Measurements from ENCODE around the gene OSBPL10.

The OSBPL10 gene

GRCh38 chr3:31648286-31648968 lies 332.6 kb downstream of the OSBPL10 start:
- no peak for DNase-seq

DNA sequence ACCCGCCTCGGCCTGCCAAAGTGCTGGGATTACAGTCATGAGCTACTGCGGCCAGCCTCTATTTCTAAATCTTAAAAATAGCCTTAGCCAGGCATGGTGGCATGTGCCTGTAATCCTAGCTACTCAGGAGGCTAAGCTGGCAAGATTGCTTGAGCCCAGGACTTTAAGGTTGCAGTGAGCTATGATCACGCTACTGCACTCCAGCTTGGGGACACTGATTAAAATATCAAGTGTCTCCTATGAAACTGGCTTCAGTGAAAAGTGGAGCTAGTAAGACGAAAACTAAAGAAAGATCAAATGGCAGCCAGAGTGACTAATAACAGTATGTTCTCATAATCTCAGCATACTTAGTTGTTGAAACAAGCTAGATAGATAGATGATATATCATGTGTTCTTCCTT lies 335.8 kb downstream of the OSBPL10 start:
- DNase-seq = no peak

DNA sequence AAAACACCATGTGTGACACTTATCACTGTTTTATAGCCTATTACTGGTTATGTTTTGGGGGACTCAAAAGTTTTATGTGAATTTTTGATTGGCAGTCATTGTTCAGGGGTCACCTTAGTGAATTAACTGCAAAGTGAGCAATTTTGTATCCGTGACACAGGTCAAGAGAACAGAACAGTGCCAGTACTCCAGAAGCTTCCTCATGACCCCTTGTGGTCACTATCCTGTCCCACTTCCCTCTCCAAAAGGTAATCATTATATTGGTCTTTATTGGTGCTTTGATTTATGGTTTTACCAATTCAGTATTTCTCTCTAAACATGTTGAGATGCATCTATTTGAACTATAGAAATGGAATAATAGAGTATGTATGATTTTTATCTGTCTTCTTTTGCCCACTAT lies 341.2 kb downstream of the OSBPL10 start:
- DNase-seq = no peak

GRCh38 chr3:31636694-31637442 lies 344.2 kb downstream of the OSBPL10 start:
- no peak for DNase-seq

DNA sequence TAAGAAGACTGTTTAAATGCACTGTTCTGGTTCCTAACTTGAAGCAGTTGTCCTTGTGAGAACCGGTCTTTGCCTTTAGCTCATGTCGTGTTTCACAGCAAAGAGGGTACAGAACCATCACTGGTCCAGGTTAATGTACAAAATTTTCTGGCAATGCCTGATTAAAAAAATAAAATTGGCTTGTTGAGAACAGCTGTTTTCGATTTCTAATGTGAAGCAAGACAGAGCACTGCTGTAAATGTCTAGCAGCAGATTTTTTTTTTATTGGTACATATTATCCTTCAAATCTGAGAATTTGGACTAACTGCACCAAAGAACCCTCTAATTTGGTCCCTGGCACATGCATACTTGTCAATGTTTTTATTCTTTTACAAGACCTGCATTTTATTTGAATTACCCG lies 345.0 kb downstream of the OSBPL10 start:
- no peak for DNase-seq

DNA sequence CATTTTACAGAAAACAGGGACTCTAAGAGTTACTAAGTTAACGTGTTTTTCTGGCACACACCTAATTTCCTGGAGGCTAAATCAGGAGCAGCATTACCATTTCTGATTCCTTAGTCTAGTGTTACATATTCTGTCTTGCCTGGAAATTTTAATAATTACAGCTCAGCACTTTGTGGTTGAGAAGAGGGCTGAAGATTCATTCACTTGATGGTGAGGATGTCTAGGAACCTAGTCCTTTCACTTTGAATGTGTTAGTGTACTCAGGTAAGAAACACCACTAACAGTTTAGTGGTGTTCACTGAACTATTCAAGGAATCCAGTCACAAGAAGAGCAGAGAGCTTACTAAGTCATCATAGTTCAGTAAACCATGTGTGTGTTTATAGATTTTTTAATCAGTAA lies 345.5 kb downstream of the OSBPL10 start:
- no peak for DNase-seq

DNA sequence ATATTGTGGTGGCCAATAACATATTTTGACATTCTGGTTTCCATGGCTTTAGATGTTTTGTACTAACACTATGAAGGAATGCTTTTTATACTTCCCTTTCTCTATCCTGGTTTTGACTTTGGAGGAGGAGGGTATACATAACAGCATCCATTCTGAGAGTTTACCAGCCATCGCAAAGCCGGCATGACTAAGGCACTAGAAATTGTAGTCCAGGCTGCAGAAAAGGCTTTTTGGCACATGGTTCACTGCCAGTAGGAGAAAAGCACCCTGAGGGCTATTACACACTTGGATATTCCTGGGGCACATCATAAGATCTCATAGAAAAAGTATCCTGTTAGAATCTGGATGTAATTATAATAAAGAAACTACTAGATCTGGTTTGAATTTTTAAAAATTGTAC lies 346.6 kb downstream of the OSBPL10 start:
- DNase-seq = no peak

GRCh38 chr3:31629054-31629453 lies 352.0 kb downstream of the OSBPL10 start:
- DNase-seq = no peak

DNA sequence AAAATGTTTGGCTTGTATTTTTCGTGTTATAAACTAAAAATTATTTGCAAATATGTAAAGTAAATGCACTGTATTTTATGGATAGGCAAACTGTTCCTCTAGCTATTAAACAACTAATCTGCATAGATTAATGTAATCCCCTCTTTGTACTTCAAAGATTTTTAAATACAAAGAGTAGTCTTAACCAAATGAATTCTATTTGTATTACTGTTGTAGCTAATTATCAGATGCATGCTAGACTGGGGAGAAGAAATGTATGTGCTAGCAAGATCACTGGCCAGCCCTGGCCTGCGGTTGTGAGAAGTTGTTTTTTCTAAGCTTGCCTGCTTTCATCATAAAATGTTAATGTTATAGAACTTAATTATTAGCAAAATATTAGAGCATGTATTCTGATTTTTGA lies 355.7 kb downstream of the OSBPL10 start:
- no peak for DNase-seq

DNA sequence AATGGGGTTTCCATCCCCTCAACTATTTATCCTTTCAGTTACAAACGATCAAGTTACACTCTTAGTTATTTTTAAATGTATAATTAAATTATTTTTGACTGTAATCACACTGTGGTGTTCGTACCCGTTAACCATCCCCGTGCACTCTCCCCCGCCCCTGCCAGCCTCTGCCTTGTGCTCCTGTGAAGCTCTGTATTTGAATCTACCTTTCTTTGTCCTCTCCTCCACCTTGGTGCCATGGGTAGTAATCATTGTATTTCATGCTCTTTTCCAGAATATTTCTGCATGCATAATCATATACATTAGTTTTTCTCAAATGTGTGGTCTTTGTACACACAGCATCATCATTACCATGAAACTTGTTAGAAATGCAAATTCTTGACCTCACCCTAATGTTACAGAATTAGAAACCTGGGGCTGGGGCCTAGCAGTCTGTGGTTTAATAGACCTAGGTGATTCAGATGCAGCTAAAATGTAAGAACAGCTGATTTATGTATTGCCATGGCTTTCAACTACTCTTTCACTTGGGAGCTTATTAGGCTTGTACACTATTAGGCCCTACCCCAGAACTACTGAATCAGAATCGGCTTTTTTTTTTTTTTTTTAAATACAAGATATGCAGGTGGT lies 356.9 kb downstream of the OSBPL10 start:
- DNase-seq = no peak

GRCh38 chr3:31622636-31623288 lies 358.3 kb downstream of the OSBPL10 start:
- DNase-seq = no peak

DNA sequence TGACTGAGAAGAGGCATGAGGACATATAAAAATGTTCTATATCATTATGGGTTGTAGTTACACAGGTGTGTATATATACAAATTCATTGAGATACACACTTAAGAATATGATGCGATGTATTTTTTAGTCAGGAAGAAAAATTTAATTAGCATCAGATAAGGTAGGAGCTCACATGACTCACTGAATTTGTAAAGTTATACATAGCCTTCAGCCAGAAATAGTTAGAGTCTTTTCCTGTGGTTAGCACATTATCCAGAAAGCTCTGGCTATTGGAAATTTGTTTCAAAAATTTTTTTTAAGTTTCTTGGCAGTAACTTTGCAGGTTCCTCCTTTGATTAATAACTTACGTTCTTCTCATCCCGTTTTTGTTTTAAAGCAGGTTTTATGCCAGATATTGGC lies 359.7 kb downstream of the OSBPL10 start:
- DNase-seq = no peak

- no peak for DNase-seq
Measured at GRCh38 chr3:31620656-31621055, 360.4 kb downstream of the OSBPL10 start.

DNA sequence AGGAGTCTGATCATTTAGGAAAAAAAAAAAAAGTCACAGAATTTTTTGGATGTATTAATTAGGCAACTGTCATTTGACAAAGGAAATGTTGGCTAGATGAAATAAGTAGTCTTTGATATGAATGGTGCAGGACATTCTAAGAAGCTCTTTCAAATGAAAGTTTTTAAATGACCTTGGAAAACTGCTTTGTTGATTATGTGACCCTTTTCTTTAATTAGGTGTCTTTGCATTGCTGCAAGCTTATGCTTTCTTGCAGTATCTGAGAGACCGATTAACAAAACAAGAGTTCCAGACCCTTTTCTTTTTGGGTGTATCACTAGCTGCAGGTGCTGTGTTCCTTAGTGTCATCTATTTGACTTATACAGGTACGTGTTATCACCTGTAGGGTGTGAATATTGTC lies 364.4 kb downstream of the OSBPL10 start:
- DNase-seq = no peak

DNA sequence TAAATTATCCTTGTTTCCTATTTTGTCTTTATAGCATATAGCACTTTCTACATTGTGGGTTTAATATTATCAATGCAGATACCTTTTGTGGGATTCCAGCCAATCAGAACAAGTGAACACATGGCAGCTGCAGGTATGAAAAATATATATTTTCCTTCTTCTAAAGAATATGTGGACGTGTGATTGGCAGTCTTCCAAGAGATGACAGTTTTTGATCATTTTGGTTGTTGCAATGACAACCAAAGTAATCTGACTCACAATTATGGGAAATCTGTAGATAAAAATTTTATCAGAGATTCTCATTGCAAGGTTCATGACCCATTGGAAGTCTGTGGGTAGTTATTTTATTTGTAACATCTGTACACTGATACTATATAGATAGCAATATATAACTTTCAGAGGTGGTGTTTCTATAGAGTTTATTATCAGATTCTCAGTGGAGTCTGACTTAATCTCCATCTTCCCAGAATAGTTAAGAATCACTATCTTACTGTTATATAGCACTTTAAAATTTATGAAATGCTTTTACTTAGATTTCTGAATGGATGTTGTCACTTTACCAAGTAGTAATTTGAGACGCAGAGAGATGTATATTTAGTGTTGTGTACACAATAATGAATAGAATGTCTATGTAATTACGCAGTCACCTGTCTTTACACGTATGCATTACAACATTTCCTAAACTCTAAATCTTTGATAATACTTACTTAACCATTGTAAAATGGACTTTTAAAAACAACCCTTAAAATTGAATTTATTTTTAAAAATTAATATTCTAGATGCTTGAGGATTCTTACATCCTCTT lies 365.8 kb downstream of the OSBPL10 start:
- no peak for DNase-seq

DNA sequence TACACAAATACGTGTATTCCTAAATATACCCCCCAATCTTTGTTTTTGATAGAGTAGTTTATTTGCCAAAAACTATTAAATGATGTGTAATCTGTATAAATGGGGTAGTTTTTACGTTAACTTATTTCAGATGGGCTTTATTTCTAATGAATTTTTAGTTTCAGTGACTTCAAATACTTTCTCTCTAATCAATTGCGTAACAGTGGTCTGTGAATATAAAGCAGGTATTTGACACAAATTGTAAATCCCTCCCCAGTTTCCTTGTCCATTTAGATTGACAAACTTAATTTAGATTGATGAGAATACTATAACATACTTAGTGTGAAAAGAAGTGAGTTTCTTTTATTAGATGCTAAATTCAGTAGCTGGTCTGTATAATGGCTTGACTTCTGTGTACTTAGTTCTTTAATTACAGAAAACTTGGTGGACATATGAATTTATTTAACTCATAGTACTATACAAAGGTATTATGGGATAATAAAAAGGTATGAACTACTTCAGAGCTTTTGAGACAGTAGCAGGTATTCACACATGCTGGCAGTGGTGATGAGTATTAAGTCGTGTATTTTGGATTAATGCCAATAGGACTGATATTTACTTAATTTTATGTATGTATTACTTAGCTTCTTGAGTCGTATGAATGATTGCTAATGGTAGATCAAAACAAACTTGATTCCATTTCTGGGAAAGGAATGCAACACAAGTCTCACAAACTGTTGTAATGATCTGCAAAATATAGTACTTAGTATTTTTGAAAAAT lies 366.7 kb downstream of the OSBPL10 start:
- no peak for DNase-seq

GRCh38 chr3:31613654-31614053 lies 367.4 kb downstream of the OSBPL10 start:
- no peak for DNase-seq

- no peak for DNase-seq
Measured at GRCh38 chr3:31613177-31613576, 367.9 kb downstream of the OSBPL10 start.
